ENCODE data around the gene DNAAF8. TPM values are rescaled to one million over a fixed set of nuclear protein-coding genes. Genes with fewer than 3 reads are reported as not detected.

Gene DNAAF8
- total and polyA plus RNA-seq, 7 donors, result 0.42 to 2.1 (median 1.2) TPM; not detected in 1

DNA sequence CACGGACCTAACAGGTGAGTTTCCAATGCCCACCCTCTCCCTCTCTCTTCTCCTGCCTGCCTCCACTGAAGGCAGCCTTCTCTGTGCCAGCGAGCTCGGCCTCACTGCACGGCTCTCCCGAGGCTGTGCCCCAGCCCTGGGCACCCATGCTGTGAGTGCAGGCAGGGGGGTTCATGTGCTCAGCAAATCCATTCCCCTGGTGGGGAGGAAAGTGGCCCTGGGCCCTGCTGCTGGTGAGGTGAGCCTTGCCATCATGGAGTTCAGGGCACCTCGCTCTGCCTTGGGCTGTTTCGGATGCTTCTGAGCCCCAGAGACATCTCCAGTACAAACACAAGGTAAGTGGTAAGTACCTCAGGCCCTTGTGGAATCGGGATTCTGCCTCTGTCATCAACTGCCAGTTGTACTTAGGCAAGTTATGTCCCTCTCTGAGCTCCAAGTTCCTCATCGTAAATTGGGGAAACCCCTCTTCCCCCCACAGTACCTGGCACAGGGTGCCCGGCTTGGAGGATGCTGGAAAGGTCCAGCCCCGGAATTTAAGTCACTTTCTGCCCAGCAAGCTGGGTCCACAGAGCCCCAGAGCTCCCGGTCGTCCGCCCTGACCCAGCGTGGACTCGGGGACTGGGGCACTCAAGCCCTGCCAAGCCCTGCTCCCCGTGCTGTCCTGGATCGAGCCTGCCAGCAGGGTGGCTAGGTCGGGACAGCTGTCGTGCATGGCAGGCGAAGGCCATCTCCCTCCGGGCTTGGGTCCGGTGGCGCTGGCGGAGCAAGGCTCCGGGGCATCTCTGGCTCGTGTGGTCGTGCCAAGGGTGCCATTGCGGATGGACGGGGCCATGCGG, 41.7 kb upstream of the DNAAF8 start:
- Histone ChIP-seq H3K4me3 (peak overlapping the region; percentile 92), H3K36me3 (ENCODE audit: insufficient read depth in 1 of 2, low read depth in 1 of 2) (peaks cover 0 to 40% of the 10 kb centered on the region in 2 donors), H3K27ac (peak overlapping the region; percentile 51), H3K9me3 (no peaks in the 10 kb centered on the region), H3K27me3 (ENCODE audit: insufficient read depth in 3 of 3, low read length in 2 of 3) (no peaks in the 10 kb centered on the region), H3K4me1 (peaks cover 19% of the 10 kb centered on the region)
- ATAC-seq, result peak; percentile 5 to 9 (median 6)
- intact Hi-C loops (cut with DNase I), result loop anchor here in 1 of 2 donors (10.0 kb wide), 1 partner anchor 262 kb away; the partner anchor contains the start of gene SEC14L5
- TF ChIP-seq CTCF (IDR thresholded peaks at IDR 0.05), result no peak
- DNase-seq, result peak in 1 of 2 donors; percentile 54
- WGBS, 3 donors, result 12 to 16% (median 14%) methylated on average over 31 of the region's 31 CpGs

DNA sequence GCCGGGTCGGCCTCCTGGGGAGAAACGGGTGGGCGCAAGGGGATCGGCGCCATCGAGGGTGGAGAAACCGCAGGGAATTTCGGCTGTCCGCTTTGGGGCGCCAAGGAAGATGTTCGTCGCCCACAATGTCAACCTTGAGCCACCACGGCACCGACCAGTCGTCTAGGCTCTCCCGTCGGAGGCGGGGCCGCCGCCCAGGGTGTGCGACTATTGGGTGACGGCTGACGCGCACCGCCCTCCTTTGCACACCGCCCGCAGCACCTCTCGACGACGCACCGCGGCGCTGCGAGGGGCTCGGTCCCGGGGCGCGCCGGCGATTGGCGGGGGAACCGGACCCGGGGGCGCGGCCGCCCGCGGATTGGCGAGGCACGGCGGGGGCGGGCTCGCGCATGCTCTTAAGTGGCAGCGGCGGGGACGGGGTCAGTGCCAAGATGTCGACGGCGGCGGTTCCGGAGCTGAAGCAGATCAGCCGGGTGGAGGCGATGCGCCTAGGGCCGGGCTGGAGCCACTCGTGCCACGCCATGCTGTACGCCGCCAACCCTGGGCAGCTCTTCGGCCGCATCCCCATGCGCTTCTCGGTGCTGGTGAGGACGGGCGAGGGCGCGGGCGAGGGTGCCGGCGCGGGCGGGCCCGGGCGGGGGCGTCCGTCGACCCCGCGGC, 40.9 kb upstream of the DNAAF8 start, which contains the start of gene NUDT16L1:
NUDT16L1 (plus strand) TSS at position 267 of the 660 bp plus-strand sequence; CDS start at position 432, 165 bp downstream.
- DNase-seq (peak; percentile 98), ATAC-seq (peak; percentile 89 to 93 (median 92))
- peak; percentile 29 for TF ChIP-seq CTCF (IDR thresholded peaks at IDR 0.05)
- peaks cover 12% of the 10 kb centered on the region for H3K4me1 ChIP-seq
- intact Hi-C loops (cut with DNase I), result loop anchor here in 1 of 2 donors (10.0 kb wide), 1 partner anchor 261 kb away; the partner anchor contains the start of gene SEC14L5
- H3K9me3 ChIP-seq, result no peaks in the 10 kb centered on the region
- 0 to 1% (median 0%) methylated on average over 50 to 91 of the region's 91 CpGs for WGBS, 3 donors
- peak within 1 kb of the TSS; percentile 92 for H3K4me3 ChIP-seq
- H3K27me3 ChIP-seq (ENCODE audit: insufficient read depth in 3 of 3, low read length in 2 of 3), result no peaks in the 10 kb centered on the region
- peaks cover 0 to 45% of the 10 kb centered on the region in 2 donors for H3K36me3 ChIP-seq (ENCODE audit: insufficient read depth in 1 of 2, low read depth in 1 of 2)
- peak within 1 kb of the TSS; percentile 82 for H3K27ac ChIP-seq

- ATAC-seq, result peak; percentile 11 to 31 (median 25)
- Histone ChIP-seq H3K4me1 (peaks cover 11% of the 10 kb centered on the region), H3K9me3 (no peaks in the 10 kb centered on the region), H3K4me3 (peak overlapping the region; percentile 92), H3K27ac (peak overlapping the region; percentile 82), H3K36me3 (ENCODE audit: insufficient read depth in 1 of 2, low read depth in 1 of 2) (peaks cover 0 to 45% of the 10 kb centered on the region in 2 donors), H3K27me3 (ENCODE audit: insufficient read depth in 3 of 3, low read length in 2 of 3) (no peaks in the 10 kb centered on the region)
- no peak for TF ChIP-seq CTCF (IDR thresholded peaks at IDR 0.05)
- DNase-seq, result peak; percentile 57 to 73
- intact Hi-C loops (cut with DNase I), result loop anchor here in 1 of 2 donors (10.0 kb wide), 1 partner anchor 261 kb away; the partner anchor contains the start of gene SEC14L5
- 2 to 3% (median 3%) methylated on average over 41 to 54 of the region's 54 CpGs for WGBS, 3 donors
Observed at GRCh38 chr16:4693956-4694641, 40.2 kb upstream of the DNAAF8 start.

DNA sequence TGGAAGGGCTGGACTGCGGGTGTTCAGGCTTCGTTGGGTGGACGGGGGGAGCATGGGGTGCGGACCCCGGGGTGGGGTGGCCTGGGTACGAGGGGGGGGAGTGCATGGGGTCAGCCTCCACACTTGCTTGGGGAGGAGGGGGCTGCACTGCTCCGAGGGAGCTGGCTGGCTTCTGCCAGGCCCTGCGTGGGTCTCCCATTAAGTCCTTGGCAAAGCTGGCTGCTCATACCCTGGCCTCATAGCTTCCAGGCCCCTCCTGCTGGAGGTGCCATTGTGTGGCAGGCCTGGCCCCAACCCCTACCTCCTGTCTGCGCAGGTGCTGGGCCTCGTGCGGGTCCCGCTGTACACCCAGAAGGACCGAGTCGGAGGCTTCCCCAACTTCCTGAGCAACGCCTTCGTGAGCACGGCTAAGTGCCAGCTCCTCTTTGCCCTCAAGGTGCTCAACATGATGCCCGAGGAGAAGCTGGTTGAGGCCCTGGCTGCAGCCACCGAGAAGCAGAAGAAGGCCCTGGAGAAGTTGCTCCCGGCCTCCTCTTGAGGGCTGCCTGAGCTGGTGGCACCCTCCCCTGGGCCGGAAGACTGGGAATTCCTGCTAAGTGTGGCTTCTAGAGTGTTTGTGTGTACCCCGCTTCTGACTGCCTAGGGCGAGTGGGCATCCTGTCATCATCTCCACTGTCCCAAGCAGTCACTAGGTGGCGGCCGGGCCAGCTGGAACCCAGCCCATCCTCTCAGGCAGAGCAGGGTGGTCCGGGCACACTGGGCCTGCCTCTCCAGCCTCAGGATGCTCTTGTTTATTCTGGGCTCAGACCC, 39.5 kb upstream of the DNAAF8 start:
- ATAC-seq, result peak in 1 of 4 donors; percentile 17
- Histone ChIP-seq H3K9me3 (no peaks in the 10 kb centered on the region), H3K4me1 (peaks cover 11% of the 10 kb centered on the region), H3K27ac (peak overlapping the region; percentile 36), H3K4me3 (peak overlapping the region; percentile 92), H3K36me3 (ENCODE audit: insufficient read depth in 1 of 2, low read depth in 1 of 2) (peaks cover 0 to 47% of the 10 kb centered on the region in 2 donors), H3K27me3 (ENCODE audit: insufficient read depth in 3 of 3, low read length in 2 of 3) (no peaks in the 10 kb centered on the region)
- WGBS, 3 donors, result 42 to 56% (median 49%) methylated on average over 24 to 26 of the region's 26 CpGs
- peak; percentile 56 to 77 for DNase-seq
- intact Hi-C loops (cut with DNase I), result loop anchor here in 1 of 2 donors (10.0 kb wide), 1 partner anchor 260 kb away; the partner anchor contains the start of gene SEC14L5
- no peak for TF ChIP-seq CTCF (IDR thresholded peaks at IDR 0.05)

Data from psoas muscle (tissue), 8 donors.